GM18907 (cell line): Measurements from ENCODE around the gene LCE1A.

ENCODE experiments used
- ATAC-seq: cut with Tn5 transposase; IDR thresholded peaks from one replicate; pipeline ENCODE4 v1.9.1; 2021; ENCODE audit warnings: mild to moderate bottlenecking, moderate library complexity; ENCODE audit not compliant: unreplicated experiment

Gene LCE1A, protein sequence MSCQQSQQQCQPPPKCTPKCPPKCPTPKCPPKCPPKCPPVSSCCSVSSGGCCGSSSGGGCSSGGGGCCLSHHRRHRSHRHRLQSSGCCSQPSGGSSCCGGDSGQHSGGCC

DNA sequence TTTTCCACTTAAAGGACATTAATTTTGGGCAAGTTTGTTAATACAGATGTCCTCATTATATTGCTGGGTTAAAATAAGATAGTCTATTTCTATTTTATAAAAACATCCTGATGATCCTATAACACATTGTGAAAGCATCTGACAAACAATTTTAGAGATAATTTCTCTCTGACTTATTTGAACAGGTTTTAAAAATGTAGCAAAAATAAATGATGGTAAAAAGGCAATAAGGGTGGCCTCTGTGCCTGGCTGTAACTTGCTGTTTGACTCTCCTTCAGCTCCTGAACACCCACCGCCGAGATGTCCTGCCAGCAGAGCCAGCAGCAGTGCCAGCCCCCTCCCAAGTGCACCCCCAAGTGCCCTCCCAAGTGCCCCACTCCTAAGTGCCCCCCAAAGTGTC is at the start of gene LCE1A:
Gene LCE1A, plus strand, starts transcription at position 301 of the 400 bp plus-strand sequence. Its CDS starts 0 bp downstream, at position 301.
- ATAC-seq, result no peak

DNA sequence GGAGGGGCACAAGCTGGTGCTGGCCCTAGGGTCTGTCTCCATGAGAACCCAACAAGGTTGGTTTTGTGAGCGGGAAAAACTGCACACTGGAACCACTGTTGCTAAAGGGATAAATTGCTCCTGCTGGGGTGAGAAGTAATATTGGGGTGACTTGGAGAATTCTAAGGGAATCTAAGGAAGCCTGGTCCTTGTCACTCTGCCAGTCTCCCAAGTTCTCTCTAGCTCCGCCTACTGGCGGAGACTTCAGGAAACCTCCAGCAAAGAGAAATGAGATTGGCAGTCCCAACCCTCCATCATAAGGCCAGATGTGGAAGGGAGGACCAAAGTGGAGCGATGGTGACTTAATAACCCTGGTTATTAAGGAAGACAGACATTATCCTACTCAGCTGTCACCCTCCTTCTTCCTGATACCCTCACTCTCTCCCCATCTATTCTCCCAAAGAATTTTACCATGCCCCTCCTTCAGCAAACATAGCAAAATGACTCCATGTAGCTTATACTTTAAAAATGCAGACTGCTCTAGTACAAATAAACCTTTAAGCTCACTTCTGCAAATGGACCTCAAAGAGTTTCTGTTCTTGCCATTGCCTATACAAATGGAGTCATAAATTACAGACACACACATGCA is 49.6 kb upstream of the LCE1A start:
- ATAC-seq, result no peak

DNA sequence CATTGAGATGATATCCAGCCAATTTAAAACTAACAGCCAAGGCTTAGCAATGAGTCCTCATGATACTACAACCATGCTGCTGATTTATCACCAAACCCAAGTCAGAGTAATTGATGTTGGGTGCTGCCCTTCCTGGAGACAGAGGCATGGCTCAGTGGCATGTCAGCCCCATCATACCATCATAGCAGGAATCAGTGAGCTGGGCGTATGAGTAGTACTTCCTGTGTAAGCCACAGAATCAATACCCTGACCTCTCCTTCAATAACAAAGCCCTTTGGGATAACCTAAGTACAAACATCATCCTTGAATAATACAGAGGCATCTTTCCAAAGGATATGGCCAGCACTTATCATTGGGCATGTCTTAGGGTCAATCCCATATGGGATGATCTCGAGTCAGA is 44.2 kb upstream of the LCE1A start:
- no peak for ATAC-seq

DNA sequence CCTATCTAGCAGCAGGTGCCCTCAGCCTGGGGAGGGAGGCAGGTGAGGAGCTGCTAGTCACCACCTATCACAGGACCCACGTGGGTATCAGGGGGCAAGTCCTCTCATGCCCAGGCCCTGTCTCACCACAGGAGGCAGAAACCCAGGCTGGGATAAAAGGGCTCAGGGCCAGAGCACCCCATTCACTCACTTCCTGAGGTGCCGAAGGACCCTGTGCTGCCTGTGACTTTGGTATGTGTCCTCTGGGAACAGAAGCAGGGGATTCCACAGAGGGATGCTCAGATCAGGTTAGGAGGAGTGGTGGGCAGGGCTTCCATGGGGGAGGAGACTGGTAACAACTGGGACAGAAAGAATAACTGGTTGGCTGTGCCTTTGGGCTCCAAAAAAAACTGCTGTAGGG is 41.2 kb upstream of the LCE1A start, which contains the start of gene LCE1E:
Gene LCE1E, plus strand, starts transcription at position 181 of the 400 bp plus-strand sequence. CDS start 1,043 bp downstream, outside the sequence.
- no peak for ATAC-seq

DNA sequence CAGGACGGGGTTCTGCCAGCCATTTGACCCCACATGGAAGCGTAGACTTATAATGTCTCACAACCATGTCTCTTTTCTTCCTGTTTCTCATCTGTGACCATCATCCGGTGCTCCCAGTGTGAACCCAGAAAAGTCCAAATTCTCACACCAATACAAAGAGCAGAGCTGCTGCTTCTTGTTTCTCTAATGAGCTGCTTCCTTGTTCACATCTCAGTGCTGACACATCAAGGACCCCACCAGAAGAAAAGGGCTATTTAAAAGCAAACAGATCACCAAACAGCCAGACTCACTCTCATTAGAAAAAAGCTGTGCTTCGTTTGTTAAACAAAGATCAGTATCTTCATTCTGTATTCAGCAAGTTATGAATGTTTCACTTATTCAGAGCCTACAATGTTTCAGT is 31.6 kb upstream of the LCE1A start:
- no peak for ATAC-seq

DNA sequence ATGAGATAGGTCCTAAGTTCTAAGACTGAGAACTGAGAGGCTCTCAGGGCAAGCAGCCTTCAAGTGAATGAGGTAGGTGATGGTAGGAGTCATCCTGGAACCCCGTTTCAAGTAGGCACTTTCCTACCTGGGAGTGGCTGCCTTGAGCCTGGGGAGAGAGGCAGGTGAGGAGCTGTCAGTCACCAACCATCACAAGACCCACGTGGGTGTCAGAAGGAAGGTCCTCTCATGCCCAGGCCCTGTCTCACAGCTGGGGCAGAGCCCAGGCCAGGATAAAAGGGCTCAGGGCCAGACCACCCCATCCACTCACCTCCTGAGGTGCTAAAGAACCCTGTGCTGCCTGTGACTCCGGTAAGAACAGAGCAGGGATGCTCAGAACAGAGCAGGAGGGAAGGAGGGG is 30.9 kb upstream of the LCE1A start, which contains the start of gene LCE1D:
Gene LCE1D, plus strand, starts transcription at position 301 of the 400 bp plus-strand sequence. CDS start 1,074 bp downstream, outside the sequence.
- no peak for ATAC-seq

DNA sequence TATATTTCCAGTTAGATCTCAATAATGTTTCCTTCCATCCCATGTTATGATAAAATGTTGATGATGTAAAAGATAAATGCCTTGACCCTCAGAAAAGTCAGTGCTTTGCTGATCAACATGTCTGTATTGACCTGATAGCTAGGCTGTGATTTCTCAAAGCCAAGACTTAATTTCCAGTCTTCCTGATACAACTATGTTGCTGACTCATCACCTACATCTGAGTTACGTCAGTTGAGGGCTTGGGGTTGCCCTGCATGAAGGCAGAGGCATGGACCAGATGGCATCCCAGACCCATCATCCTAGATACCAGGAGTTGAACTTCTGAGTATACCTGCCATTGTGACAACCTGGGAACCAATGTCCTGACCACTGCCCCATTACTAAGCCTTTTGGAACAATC is 25.9 kb upstream of the LCE1A start:
- no peak for ATAC-seq

DNA sequence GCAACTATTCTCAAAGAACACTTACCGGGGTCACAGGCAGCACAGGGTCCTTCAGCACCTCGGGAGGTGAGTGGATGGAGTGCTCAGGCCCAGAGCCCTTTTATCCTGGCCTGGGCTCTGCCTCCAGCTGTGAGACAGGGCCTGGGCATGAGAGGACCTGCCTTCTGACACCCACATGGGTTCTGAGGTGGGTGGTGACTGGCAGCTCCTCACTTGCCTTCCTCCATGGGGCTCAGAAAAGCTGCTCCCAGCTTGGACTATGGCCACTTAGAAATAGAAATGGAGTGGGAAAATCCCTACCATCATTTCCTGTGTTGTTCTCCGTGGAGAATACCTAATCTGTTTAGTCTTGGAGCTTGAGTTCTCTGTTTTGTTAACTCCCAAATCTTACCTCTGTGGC is 20.7 kb upstream of the LCE1A start, which contains the start of gene LCE1C:
Gene LCE1C, minus strand, starts transcription at position 76 of the 400 bp plus-strand sequence. CDS start 1,173 bp downstream, outside the sequence.
- ATAC-seq, result no peak

DNA sequence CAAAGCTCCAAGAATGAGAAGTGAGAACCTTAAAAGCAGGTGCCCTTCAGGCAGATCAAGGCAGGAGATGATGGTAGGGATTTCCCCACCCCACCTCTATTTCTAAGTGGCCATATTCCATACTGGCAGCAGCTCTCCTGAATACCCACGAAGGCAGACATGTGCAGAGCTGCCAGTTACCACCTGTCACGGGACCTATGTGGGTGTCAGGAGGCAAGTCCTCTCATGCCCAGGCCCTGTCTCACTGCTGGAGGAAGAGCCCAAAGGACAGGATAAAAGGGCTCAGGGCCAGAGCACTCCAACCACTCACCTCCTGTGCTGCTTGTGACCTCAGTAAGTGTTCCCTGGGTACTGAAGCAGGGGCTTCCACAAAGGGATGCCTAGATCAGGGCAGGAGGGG is 16.2 kb upstream of the LCE1A start:
- no peak for ATAC-seq

DNA sequence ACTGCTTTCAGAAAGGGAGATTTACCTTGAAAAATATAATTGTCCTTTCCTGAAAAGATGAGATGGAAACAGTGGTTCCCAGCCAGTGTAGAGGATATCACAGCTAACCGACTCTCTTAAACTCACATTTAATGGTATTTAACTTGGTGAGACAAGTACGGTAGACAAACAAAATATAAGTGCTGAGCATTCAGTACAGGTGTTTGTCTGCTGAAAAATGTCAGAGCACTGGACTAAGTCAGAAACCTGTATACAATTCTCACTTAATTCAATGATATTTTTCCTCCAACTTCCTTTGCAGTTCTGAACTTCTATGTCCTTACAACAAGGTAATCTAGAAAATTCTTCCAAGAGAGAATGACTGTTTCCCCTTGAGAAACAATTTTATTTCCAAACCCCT is 15.6 kb upstream of the LCE1A start, which contains the start of gene LCE1B:
Gene LCE1B, plus strand, starts transcription at position 301 of the 400 bp plus-strand sequence. CDS start 476 bp downstream, outside the sequence.
- no peak for ATAC-seq

DNA sequence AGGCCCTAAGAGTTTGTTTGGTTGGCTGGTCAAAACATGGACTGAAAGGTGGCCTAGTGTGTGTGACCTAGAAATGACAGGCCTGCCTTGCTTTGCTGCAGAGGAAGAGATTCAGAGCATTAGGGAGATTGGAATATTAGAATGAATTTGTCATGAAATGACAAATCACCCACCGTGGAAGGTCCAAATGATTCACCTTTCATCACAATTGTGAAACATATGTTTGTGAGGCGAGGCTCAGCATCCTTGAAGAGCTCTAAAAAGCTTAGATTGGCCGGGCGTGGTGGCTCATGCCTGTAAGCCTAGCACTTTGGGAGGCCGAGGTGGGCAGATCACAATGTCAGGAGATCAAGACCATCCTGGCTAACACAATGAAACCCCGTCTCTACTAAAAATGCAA is 10.0 kb upstream of the LCE1A start:
- no peak for ATAC-seq

DNA sequence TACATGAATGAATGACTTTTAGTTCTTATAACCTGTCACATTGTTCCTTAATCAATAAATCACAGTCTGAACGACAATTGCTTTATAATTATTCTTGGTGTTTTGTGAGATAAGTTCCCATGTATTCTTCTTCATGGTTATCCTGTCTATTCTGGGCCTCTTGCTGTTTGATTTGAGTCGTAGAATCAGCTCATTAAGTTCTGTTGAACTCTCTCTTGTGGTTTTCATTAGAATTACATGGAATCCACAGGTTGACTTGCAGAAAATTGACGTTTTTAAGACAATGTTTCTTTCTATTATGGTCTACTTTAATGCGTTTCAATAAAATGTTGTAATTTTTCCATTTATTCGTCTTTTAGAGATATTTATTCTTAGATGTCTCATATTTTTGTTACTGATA is 4.0 kb upstream of the LCE1A start:
- no peak for ATAC-seq

DNA sequence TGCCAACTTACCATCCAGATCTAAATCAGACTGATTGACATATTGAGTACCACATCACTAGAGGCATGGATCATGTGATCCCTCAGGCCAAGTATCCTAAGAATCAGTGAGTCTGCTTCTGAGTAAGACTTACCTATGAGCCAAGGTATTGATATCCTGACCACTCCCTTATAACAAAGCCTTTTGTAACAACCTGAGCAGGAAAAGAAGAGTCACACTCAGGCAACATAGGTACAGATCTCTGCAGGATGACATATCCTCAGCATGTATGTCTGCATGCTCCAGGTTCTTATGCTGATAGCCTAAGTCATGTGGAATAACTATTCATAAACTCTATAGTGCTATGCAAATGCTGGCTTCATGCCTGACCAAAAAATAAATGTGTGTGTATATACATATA is 2.3 kb upstream of the LCE1A start:
- ATAC-seq, result no peak

DNA sequence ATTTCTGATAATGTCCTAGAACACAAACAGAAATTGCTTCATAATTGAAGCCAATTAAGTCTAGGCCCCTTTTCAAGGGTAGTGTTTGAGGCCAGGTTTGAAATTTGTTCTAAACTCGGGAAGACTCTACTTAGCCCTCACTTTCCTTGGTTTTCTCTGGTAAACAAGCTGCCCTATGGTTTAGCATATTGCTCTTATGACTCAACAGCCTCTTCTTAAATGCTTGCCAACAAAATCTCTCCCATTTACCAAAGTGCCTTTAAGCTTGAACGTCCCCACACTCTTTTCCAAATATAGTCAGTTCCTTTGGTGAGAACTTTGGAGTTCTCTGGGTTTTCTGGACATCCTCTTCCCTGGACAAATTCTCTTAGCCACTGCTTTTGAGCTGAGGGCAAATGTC is 9.6 kb downstream of the LCE1A start:
- ATAC-seq, result no peak

DNA sequence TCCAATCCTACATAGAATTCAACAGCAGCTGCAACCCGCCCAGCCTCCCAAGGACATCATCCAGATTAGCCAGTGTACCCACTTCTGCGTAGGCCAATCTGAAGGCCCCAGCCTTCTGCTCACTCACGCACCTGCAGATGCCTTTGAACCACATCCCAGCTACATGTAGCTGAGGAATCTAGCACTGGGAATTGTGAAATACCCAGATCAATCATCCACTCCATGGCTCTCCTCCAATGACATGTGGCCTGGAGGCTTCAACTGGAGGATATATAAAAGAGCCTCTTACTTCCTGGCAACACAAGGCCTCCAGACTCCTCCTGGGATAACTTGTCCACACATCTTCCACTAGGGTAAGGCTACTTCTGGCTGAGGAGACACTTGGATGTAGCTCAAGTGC is 15.3 kb downstream of the LCE1A start, which contains the start of gene LCE6A:
Gene LCE6A, plus strand, starts transcription at position 301 of the 400 bp plus-strand sequence. CDS start 665 bp downstream, outside the sequence.
- no peak for ATAC-seq

DNA sequence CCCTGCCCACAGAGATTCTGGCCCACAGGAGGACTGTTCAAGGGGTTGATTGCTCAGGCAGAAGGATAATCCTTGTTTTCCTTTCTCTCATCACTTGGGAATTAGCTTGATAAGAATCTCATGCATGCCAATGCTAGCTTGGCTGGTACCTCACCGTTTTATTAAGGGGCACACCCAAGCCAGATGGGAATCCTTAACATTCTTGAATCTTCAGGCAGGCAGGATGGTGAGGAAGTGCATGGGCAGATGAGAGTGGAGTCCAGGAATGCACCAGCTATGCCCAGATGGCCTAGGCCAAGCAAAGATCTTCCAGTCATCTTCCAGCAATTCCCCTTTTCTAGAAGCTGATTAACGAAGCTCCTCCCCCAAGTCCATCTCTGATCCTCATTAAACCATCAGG is 28.4 kb downstream of the LCE1A start:
- no peak for ATAC-seq

DNA sequence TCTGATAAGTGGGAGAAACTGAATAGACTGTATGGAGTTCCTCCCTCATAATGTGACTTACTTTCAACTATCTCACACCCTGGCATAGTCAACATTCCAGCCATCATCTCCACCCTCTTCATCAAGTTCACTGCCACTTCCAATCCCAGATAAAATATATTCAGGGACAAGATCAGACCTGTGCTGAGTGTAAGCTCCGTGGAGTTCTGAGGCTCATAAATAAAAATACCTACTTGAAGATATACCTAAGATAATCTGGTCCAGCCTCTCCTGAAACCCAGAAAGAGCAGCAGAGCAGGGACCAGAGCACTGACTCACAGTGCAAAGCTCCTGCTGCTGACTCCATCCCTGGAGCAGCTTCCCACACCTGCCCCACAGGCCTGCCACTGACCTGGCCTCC is 30.8 kb downstream of the LCE1A start:
- no peak for ATAC-seq

DNA sequence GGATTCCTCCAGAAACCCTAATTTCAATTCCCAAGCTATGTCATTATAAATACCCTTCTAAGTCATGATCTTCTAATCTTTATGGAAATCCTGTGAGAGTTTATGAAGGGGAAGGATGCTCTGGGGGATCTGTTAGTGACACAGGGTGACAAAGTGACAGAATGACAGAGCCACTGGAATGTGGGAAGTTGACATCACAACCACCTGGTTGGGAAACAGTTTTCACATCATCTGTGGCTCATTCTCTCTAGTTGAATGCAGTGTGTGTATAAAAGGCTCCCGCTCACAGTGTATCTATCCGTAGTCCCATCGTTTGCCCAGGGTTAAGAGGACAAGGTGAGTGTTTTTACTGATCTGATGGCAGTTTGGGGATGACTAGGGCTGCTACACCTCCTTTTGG is 32.4 kb downstream of the LCE1A start, which contains the start of gene LCE7A:
Gene LCE7A, plus strand, starts transcription at position 301 of the 400 bp plus-strand sequence. CDS start 702 bp downstream, outside the sequence.
- no peak for ATAC-seq

DNA sequence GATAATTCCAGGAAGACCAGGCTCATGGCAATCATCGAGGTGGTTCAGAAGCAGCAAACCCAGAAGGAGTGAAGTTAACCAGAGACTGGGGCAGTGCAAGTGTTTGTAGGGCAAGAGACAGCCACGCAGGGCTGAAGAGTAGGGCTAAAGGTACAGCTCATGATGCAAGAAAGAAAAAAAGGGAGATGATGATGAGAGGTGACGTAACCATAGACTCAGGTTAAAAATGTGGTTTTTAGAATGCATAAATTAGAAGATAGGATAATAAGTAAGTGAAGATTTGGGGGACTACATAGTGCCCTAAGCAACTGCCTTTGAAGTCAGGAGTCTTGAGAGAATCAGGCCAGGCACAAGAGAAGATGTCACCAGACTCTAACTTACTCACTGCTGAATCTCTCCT is 32.9 kb downstream of the LCE1A start:
- no peak for ATAC-seq

DNA sequence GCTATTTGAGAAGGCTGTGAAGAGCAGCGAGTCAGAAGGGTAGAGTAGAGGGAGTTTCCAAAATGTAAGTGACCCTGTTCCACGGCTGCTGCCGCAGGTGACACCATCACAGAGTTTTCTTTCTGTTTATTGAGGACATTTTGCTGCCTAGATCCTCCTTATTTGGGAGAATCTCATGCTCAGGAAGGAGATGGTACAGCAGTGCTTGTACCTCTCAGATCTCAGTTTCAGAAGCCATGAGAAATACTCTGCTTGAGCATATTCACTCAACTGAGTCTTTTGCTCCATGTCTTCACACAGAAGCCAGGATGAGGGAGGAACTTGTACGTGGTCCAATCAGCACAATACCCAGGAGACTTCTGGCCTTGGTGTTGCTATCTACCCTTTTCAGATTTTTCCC is 34.1 kb downstream of the LCE1A start:
- ATAC-seq, result no peak

DNA sequence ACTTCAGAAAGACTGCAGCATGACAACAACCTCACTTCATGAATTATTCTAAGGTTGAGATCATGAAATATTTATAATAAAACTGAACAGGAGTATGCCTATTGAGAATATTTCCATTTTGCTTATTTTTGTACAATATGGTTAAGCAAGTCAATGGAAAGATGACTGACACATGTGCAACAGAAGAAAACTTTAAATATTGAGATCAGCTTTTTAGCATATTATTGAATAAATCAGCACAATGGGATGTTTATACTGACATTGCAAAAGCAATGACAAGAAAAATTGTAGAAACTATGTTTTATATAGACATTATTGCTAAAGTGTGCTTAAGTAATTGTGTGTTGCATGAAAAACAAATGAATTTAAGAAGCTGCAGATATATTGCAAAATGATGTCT is 37.2 kb downstream of the LCE1A start:
- ATAC-seq, result no peak

DNA sequence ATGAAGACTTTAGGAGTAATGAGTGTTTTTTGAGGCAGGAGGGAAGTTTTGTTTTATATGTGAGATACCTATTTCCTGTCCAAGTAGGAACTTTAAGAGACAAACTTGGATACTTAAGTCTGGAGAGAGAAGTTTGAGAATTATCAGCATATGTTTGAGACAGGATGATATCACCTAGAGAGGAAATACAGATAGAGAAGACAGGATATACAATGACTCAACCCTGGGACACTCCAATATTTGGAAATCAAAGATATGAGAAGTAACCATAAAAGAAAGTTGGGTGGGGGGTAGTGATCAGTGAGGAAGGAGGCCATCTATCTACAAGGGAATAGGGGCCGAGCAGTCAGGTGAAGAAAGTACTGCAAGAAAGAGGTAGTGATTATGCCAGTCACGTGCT is 39.0 kb downstream of the LCE1A start:
- ATAC-seq, result no peak
